Naive thymus-derived CD4-positive, alpha-beta T cell (primary cell): Measurements from ENCODE around the gene CLCNKB. TPM values are rescaled to one million over a fixed set of nuclear protein-coding genes. Genes with fewer than 3 reads are reported as not detected.
"Not testable (repeated sequence)": the region's sequence is repeated elsewhere in the genome, so short reads cannot be mapped to it uniquely, and the experiment has no call there.

Experiments used
- ATAC-seq: fragments of 150-1000 bp; cut with Tn5 transposase; 2 replicates; pipeline ENCODE4 v1.10.0; 2021; ENCODE audit warnings: mild to moderate bottlenecking, moderate library complexity
- CTCF ChIA-PET: fragments of 350-600 bp; sonication (Branson Sonifier 250); formaldehyde crosslinking; loops from one replicate; lab custom pipeline; 2021; ENCODE audit warnings: antibody characterized with exemption; lab: Charles Lee
- POLR2A ChIA-PET: fragments of 350-600 bp; sonication (Branson Sonifier 250); formaldehyde crosslinking; loops from one replicate; lab custom pipeline; 2021; ENCODE audit warnings: antibody characterized with exemption, inconsistent platforms; lab: Charles Lee
- DNase-seq, 9 donors: peaks; one replicate each; pipeline versions ENCODE4 v3.0.0 to v3.0.0-alpha.2; 2020 to 2022; ENCODE audit warnings: mixed read lengths in 1 of 9
- H3K27ac ChIP-seq: one replicate; pipeline ENCODE4 v1.7.0; 2013; ENCODE audit warnings: mild to moderate bottlenecking, low read depth, low read length, moderate library complexity
- H3K27me3 ChIP-seq, 2 donors: one replicate each; pipeline ENCODE4 v1.7.0; 2013; ENCODE audit warnings: low read length in 2 of 2, mild to moderate bottlenecking in 2 of 2, moderate library complexity in 2 of 2; ENCODE audit not compliant: control insufficient read depth in 2 of 2, insufficient read depth in 2 of 2
- H3K36me3 ChIP-seq, 3 experiments: 1 replicate in 2 of 3; 2 replicates in 1 of 3; pipeline ENCODE4 v1.7.0; 2013; ENCODE audit warnings: low read length in 3 of 3, mild to moderate bottlenecking in 3 of 3, moderate library complexity in 1 of 3; ENCODE audit not compliant: insufficient read depth in 3 of 3, control insufficient read depth in 2 of 3
- H3K4me1 ChIP-seq, 2 donors: one replicate each; pipeline ENCODE4 v1.7.0; 2013; ENCODE audit warnings: low read length in 2 of 2, mild to moderate bottlenecking in 2 of 2, moderate library complexity in 1 of 2; ENCODE audit not compliant: control insufficient read depth in 2 of 2, insufficient read depth in 2 of 2
- H3K4me3 ChIP-seq: 2 replicates; pipeline ENCODE4 v1.7.0; 2013; ENCODE audit warnings: mild to moderate bottlenecking, low read length
- H3K9me3 ChIP-seq, 3 experiments: 1 replicate in 2 of 3; 2 replicates in 1 of 3; pipeline ENCODE4 v1.7.0; 2013; ENCODE audit warnings: low read length in 3 of 3; ENCODE audit not compliant: control insufficient read depth in 2 of 3
- H3K27ac Mint-ChIP-seq, 9 donors: one replicate each; pipeline ENCODE4 v1.8.0; 2020 to 2022; ENCODE audit warnings: mixed read lengths in 9 of 9, mild to moderate bottlenecking in 8 of 9, moderate library complexity in 5 of 9, inconsistent platforms in 2 of 9
- H3K27me3 Mint-ChIP-seq, 5 donors: one replicate each; pipeline ENCODE4 v1.8.0; 2021 to 2022; ENCODE audit warnings: mixed read lengths in 5 of 5, mild to moderate bottlenecking in 1 of 5
- H3K36me3 Mint-ChIP-seq, 5 donors: one replicate each; pipeline ENCODE4 v1.8.0; 2020 to 2022; ENCODE audit warnings: mixed read lengths in 5 of 5, mild to moderate bottlenecking in 3 of 5, inconsistent platforms in 1 of 5
- H3K4me1 Mint-ChIP-seq, 7 donors: one replicate each; pipeline ENCODE4 v1.8.0; 2020 to 2022; ENCODE audit warnings: mixed read lengths in 7 of 7, mild to moderate bottlenecking in 3 of 7, inconsistent platforms in 1 of 7
- H3K4me3 Mint-ChIP-seq, 10 donors: one replicate each; pipeline ENCODE4 v1.8.0; 2020 to 2022; ENCODE audit warnings: mild to moderate bottlenecking in 10 of 10, mixed read lengths in 10 of 10, moderate library complexity in 6 of 10, inconsistent platforms in 2 of 10
- H3K9me3 Mint-ChIP-seq, 11 donors: one replicate each; pipeline ENCODE4 v1.8.0; 2020 to 2022; ENCODE audit warnings: mixed read lengths in 11 of 11, mild to moderate bottlenecking in 4 of 11, inconsistent platforms in 1 of 11, moderate library complexity in 1 of 11
- intact Hi-C, 2 donors: fragments of 100-400 bp; cut with micrococcal nuclease; formaldehyde crosslinking; loops; one replicate each; pipeline ENCODE4 v1.15.1; 2023
- polyA plus RNA-seq, 2 donors: library from polyadenylated mRNA; unstranded; fragments of 300-500 nt; fragmentation: Illumina TruSeq; gene quantifications; one replicate each; pipeline ENCODE4 v1.2.3, GENCODE V29; 2021
- total RNA-seq, 6 experiments: library from RNA in 5 of 6; stranded (reverse) in 5 of 6; gene quantifications; 1 replicate in 5 of 6; 2 replicates in 1 of 6; pipeline ENCODE4 v1.2.3 and lab custom pipeline; 2021 to 2026

CLCNKB gene
- total and polyA plus RNA-seq, 7 experiments from 2014 or later, result not detected

DNA sequence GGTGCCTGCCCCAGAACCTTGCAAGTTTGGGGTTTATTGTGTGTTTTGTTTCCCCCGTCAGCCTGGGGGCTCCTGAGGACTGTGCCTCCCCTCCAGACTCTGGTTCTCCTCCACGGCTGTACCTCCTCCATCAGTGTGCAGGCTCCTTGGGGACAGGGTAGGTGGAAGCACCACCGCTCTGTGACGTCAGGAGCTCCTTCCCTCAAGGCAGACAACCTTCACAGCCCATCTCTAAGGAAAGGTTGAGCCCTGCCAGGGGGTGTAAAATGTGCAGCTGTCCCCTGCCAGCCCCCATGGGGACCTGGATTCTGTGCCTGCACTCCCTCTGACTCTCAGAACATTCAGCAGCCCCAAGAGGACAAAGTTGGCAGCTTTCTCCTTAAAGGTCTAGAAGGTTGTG lies 25.3 kb upstream of the CLCNKB start:
- Histone ChIP-seq H3K36me3 (no peaks in the 10 kb centered on the region), H3K4me3 (no peak overlapping the region), H3K27me3 (no peaks in the 10 kb centered on the region), H3K9me3 (no peaks in the 10 kb centered on the region), H3K4me1 (no peaks in the 10 kb centered on the region), H3K27ac (no peak overlapping the region)
- Mint-ChIP-seq H3K27ac (no peak overlapping the region), H3K4me1 (peaks cover 0 to 2% (median 0%) of the 10 kb centered on the region in 7 donors), H3K4me3 (no peak overlapping the region), H3K9me3 (peaks cover 0 to 2% (median 0%) of the 10 kb centered on the region in 11 donors), H3K36me3 (no peaks in the 10 kb centered on the region), H3K27me3 (peaks cover 0 to 7% (median 0%) of the 10 kb centered on the region in 5 donors)
- intact Hi-C loops, result no loop called here
- no peak for DNase-seq
- CTCF ChIA-PET, result interaction anchor here (0.6 kb wide), 1 partner anchor 406 kb away, joined by 3 read pairs; no protein-coding TSS in a partner anchor
- POLR2A ChIA-PET, result no interaction called here
- no peak for ATAC-seq

DNA sequence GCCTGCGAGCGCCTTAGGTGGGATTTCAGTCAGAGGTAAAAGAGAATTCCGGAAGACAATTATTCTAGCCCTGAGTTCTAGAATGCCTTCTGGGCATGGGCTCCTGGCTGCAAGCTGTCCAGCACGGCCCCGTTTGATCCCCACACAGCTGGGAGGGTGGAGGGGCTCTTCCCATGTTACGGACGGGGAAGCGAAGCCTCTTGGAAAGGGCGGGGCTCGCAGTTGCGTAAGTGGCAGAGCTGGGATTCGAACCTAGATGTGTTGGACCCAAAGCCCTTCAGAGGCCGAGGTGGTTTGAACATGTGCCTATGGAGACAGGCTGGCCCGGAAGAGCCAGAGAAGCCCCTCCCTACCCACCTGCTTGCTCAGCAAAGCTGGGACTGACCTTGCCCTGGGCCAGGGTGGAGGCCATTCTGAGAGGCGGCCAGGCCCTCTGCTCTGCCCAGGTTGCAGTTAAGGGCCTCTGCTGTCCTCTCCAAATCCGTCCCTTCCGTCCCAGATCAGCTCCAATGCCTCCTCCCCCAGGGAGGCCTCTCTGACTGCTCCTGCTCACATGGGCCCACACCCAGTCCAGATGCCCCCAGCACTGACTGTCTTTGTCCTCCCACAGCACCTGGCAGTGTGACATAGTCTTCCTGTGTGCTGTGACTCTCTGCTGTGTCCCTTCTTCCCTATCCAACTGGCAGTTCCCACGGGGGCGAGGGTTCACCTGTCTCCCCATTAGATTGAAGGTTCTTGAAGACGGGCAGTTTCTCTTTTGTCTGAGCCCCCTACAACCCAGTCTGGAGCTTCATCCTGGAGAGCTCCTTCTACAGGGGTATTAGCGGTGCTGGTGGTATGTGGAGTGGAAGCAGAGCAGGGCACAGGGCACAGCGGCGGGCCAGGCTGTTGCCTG lies 24.6 kb upstream of the CLCNKB start:
- Histone ChIP-seq H3K4me1 (no peaks in the 10 kb centered on the region), H3K4me3 (no peak overlapping the region), H3K27me3 (no peaks in the 10 kb centered on the region), H3K9me3 (no peaks in the 10 kb centered on the region), H3K36me3 (no peaks in the 10 kb centered on the region), H3K27ac (no peak overlapping the region)
- H3K36me3 Mint-ChIP-seq, result no peaks in the 10 kb centered on the region
- ChIA-PET CTCF (interaction anchor here (0.6 kb wide), 1 partner anchor 405 kb away, joined by 3 read pairs; no protein-coding TSS in a partner anchor), POLR2A (interaction anchor here (0.6 kb wide), 1 partner anchor 334 kb away, joined by 3 read pairs; no protein-coding TSS in a partner anchor)
- no peak overlapping the region for H3K4me3 Mint-ChIP-seq
- ATAC-seq (no peak), DNase-seq (no peak)
- H3K4me1 Mint-ChIP-seq, result no peaks in the 10 kb centered on the region
- peaks cover 0 to 2% (median 0%) of the 10 kb centered on the region in 11 donors for H3K9me3 Mint-ChIP-seq
- intact Hi-C loops, result no loop called here
- H3K27ac Mint-ChIP-seq, result peak overlapping the region in 1 of 9 donors; percentile 16
- H3K27me3 Mint-ChIP-seq, result peaks cover 0 to 2% (median 0%) of the 10 kb centered on the region in 5 donors

DNA sequence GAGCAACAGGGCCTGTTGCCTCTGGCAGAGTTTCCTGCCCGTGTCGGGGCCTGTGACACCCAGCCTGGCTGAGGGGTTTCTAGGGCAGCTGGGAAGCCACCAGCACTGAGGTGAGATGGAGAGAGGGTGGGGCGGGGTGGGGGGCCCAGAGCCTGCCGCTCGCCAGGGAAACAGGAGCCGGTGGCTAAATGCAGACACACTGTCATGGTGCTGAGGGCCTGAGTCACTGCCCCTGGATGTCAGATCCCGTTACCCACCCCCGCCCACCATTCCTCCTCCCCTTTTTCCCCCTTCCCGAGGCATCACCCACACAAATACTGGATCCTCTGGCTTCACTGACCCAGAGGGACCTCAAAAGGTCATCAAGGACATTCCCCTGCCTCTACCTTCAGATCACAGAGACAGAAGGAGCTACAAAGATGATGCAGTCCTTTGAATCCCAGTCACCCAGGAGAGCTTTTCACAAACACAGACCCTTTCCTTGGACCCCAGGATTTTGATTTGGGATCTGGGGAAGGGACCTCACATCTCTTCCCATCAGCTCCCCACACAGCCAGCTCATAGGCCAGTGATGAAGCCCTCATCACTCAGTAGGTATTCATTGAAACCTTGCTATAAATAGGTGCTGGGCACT lies 23.8 kb upstream of the CLCNKB start:
- H3K4me3 ChIP-seq, result no peak overlapping the region
- intact Hi-C loops, result no loop called here
- no peaks in the 10 kb centered on the region for H3K4me1 ChIP-seq
- no peak for ATAC-seq
- H3K4me3 Mint-ChIP-seq, result no peak overlapping the region
- H3K4me1 Mint-ChIP-seq, result no peaks in the 10 kb centered on the region
- H3K9me3 Mint-ChIP-seq, result peaks cover 0 to 2% (median 0%) of the 10 kb centered on the region in 11 donors
- H3K27ac Mint-ChIP-seq, result no peak overlapping the region
- ChIA-PET POLR2A (no interaction called here), CTCF (no interaction called here)
- no peaks in the 10 kb centered on the region for H3K36me3 ChIP-seq
- no peak overlapping the region for H3K27ac ChIP-seq
- H3K27me3 ChIP-seq, result no peaks in the 10 kb centered on the region
- H3K36me3 Mint-ChIP-seq, result no peaks in the 10 kb centered on the region
- no peaks in the 10 kb centered on the region for H3K27me3 Mint-ChIP-seq
- no peaks in the 10 kb centered on the region for H3K9me3 ChIP-seq
- no peak for DNase-seq

- Mint-ChIP-seq H3K36me3 (no peaks in the 10 kb centered on the region), H3K27me3 (peaks cover 0 to 2% (median 0%) of the 10 kb centered on the region in 5 donors), H3K9me3 (no peaks in the 10 kb centered on the region), H3K27ac (no peak overlapping the region), H3K4me1 (no peaks in the 10 kb centered on the region), H3K4me3 (no peak overlapping the region)
- POLR2A ChIA-PET, result no interaction called here
- DNase-seq (no peak), ATAC-seq (no peak)
- CTCF ChIA-PET, result no interaction called here
- Histone ChIP-seq H3K27me3 (no peaks in the 10 kb centered on the region), H3K27ac (no peak overlapping the region), H3K36me3 (no peaks in the 10 kb centered on the region), H3K4me3 (no peak overlapping the region), H3K4me1 (no peaks in the 10 kb centered on the region), H3K9me3 (no peaks in the 10 kb centered on the region)
- intact Hi-C loops, result no loop called here
These were observed 23.3 kb upstream of the CLCNKB start for GRCh38 chr1:16020325-16020724.

DNA sequence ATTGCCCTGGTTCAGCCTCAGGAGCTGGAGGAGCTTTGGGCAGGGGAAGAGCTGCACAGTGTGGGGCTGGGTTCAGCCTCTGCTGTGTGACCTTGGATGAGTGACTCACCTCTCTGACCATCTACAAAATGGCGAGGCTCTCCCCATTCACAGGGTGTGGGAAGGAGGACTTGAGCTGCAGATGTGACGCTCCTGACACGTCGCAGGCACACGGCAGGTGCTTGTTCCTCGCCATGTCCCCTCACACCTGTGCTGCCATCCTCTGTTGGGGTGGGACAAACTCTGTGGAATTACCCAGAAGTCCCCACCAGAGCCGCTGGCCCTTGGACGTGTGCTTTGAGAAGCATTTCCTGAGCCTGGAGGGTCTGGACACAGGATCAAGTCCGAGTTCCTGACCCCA lies 22.7 kb upstream of the CLCNKB start:
- H3K4me3 Mint-ChIP-seq, H3K9me3 Mint-ChIP-seq, H3K36me3 ChIP-seq, POLR2A ChIA-PET, CTCF ChIA-PET, H3K4me1 ChIP-seq, H3K27me3 Mint-ChIP-seq, H3K27me3 ChIP-seq, H3K27ac ChIP-seq, H3K4me1 Mint-ChIP-seq, H3K27ac Mint-ChIP-seq, DNase-seq, intact Hi-C loops, H3K9me3 ChIP-seq, ATAC-seq, H3K36me3 Mint-ChIP-seq, H3K4me3 ChIP-seq: not testable (repeated sequence)

GRCh38 chr1:16021681-16022080 lies 21.9 kb upstream of the CLCNKB start, which contains the start of gene CLCNKA:
Gene CLCNKA (plus strand): TSS chr1:16022036. CDS start chr1:16022620, 584 bp downstream.
- no peaks in the 10 kb centered on the region for H3K4me1 ChIP-seq
- Mint-ChIP-seq H3K9me3 (no peaks in the 10 kb centered on the region), H3K27ac (no peak within 1 kb of the TSS), H3K4me3 (no peak within 1 kb of the TSS), H3K27me3 (peaks cover 0 to 5% (median 0%) of the 10 kb centered on the region in 5 donors), H3K4me1 (no peaks in the 10 kb centered on the region), H3K36me3 (no peaks in the 10 kb centered on the region)
- CTCF ChIA-PET, result no interaction called here
- ATAC-seq (no peak), DNase-seq (no peak)
- no peaks in the 10 kb centered on the region for H3K9me3 ChIP-seq
- H3K27me3 ChIP-seq, result no peaks in the 10 kb centered on the region
- H3K36me3 ChIP-seq, result no peaks in the 10 kb centered on the region
- POLR2A ChIA-PET, result no interaction called here
- no peak within 1 kb of the TSS for H3K4me3 ChIP-seq
- intact Hi-C loops, result no loop called here
- no peak within 1 kb of the TSS for H3K27ac ChIP-seq
